NT2/D1 (cell line): Measurements from ENCODE around the gene CEP112.

Experiments
- SUZ12 ChIP-seq: IDR thresholded peaks from 2 replicates; pipeline ENCODE4 v1.6.1; 2011; ENCODE audit not compliant: insufficient read length, insufficient read depth; ENCODE audit errors: extremely low read depth
- YY1 ChIP-seq: IDR thresholded peaks from 2 replicates; pipeline ENCODE4 v1.6.1; 2011; ENCODE audit not compliant: insufficient read length, insufficient read depth
- ZNF274 ChIP-seq: IDR thresholded peaks from 2 replicates; pipeline ENCODE4 v1.6.1; 2011; ENCODE audit warnings: mild to moderate bottlenecking, low read depth, low read length

DNA sequence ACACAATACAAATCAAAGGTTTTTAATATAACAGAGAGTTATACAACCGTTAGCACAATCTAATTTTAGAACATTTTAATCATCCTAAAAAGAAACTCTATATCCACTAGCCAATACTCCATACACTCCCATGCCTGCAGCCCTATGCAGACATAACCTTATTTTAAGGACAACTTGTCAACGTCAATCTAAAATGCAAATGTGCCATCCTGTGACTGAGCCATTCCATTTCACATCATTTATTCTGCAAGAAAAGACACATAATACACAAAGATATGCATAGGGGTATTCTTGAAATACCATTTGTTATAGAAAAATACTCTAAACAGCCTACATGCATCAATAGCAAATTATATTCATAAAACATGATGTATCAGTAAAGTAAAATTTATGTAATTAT is 106.7 kb downstream of the CEP112 start:
- TF ChIP-seq YY1 (no peak), ZNF274 (no peak), SUZ12 (no peak)
